ENCODE results near the gene FADS6. TPM values are rescaled to one million over a fixed set of nuclear protein-coding genes. Genes with fewer than 3 reads are reported as not detected.

Gene FADS6
- total and polyA plus RNA-seq, 2 experiments from 2014 or later, result 0.42 to 0.73 TPM

DNA sequence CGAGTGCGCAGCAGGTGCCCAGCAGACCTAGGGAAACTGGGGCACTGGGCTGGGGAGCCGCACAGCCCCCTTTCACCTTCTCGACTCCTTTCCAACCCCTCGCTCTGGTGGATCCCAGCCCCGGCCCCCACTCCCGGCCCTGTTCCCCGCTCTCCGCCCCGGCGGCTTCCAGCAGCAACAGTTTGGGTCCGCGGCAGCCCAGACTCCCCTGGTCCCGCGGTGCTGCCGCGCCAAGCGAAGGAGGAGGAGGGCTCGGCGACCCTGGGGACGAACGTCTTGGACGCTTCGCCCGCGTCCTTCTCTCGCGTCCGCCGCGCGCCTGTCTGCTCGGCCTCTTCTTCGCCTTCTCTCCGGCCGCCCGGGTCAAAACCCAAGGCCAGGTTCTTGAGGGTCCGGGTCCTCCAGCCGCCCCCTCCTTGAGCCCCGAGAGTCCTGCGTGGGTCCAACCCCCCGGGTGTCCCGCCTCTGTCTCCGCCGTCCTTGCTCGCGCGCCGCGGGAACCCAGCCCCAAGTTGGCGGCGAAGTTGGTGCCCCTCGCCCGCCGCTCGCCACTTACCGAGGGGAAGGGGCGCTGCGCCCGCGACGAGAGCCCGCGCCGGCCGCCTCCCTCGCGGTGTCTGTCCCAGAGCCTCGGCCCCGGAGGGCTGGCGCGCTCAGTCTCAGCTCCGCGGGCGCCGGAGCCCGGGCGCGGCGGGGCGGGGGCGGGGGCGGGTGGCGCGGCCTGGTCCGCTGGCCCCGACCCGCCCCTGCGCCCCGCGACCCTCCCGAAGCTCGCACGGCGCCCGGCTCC, 32.4 kb downstream of the FADS6 start:
- Mint-ChIP-seq H3K36me3 (ENCODE audit: low read depth) (peaks cover 11% of the 10 kb centered on the region; the same call in 2 of the 3 replicates), H3K9me3 (no peaks in the 10 kb centered on the region), H3K27me3 (ENCODE audit: insufficient read depth, low read depth, poor library complexity) (peaks cover 60% of the 10 kb centered on the region), H3K4me3 (peak overlapping the region; percentile 61; the same call in 2 of the 3 replicates), H3K27ac (no peak overlapping the region), H3K4me1 (peaks cover 12% of the 10 kb centered on the region)
- Histone ChIP-seq H3K4me2 (peak overlapping the region; percentile 84), H4K20me1 (replicated peaks; ENCODE audit: insufficient read depth) (no peaks in the 10 kb centered on the region; the same call in 1 of the 2 replicates), H2AFZ (peak overlapping the region; percentile 32; the same call in 1 of the 2 replicates), H3K4me3 (peak overlapping the region; percentile 60), H3F3A (replicated peaks; ENCODE audit: low read depth) (peaks cover 8% of the 10 kb centered on the region; the same call in 1 of the 2 replicates), H3K4me1 (ENCODE audit: insufficient read depth) (peaks cover 4% of the 10 kb centered on the region; the same call in 1 of the 2 replicates), H3K9me2 (ENCODE audit: insufficient read depth) (no peaks in the 10 kb centered on the region), H3K27ac (ENCODE audit: low read depth) (no peak overlapping the region), H3K27me3 (ENCODE audit: insufficient read depth) (peaks cover 63% of the 10 kb centered on the region), H3K79me2 (replicated peaks; ENCODE audit: insufficient read depth) (no peaks in the 10 kb centered on the region), H3K36me3 (ENCODE audit: insufficient read depth) (no peaks in the 10 kb centered on the region)
- TF ChIP-seq REST (IDR thresholded peaks at IDR 0.05; ENCODE audit: unreplicated experiment), result no peak
- TF ChIP-seq ETS1 (IDR thresholded peaks at IDR 0.05), result no peak
- no peak for TF ChIP-seq ZNF114 (CRISPR knock-in tag; IDR thresholded peaks at IDR 0.05)
- no peak for TF ChIP-seq CREB1 (CRISPR knock-in tag; IDR thresholded peaks at IDR 0.05; ENCODE audit: low read depth)
- peak; percentile 82 for TF ChIP-seq EZH2 (IDR thresholded peaks at IDR 0.05; ENCODE audit: low read depth, unreplicated experiment)
- ATAC-seq (peak; percentile 2), DNase-seq (ENCODE audit: low spot score) (peak; percentile 37)

- peak overlapping the region; percentile 84 for H3K4me2 ChIP-seq
- peak overlapping the region; percentile 66 for H3K4me3 Mint-ChIP-seq
- TF ChIP-seq ZNF462 (CRISPR knock-in tag; IDR thresholded peaks at IDR 0.05) (no peak), EZH2 (IDR thresholded peaks at IDR 0.05; ENCODE audit: low read depth, unreplicated experiment) (peak; percentile 78)
Measured at GRCh38 chr17:74860229-74860871, 33.1 kb downstream of the FADS6 start.

More at GRCh38 chr17:74860229-74860871, 33.1 kb downstream of the FADS6 start:
- no peaks in the 10 kb centered on the region for H3K9me2 ChIP-seq (ENCODE audit: insufficient read depth)
- Mint-ChIP-seq H3K27ac (no peak overlapping the region), H3K27me3 (ENCODE audit: insufficient read depth, low read depth, poor library complexity) (peaks cover 67% of the 10 kb centered on the region), H3K9me3 (no peaks in the 10 kb centered on the region), H3K4me1 (peaks cover 12% of the 10 kb centered on the region), H3K36me3 (ENCODE audit: low read depth) (peaks cover 11% of the 10 kb centered on the region; the same call in 2 of the 3 replicates)
- H3K79me2 ChIP-seq (replicated peaks; ENCODE audit: insufficient read depth), result no peaks in the 10 kb centered on the region
- H3K36me3 ChIP-seq (ENCODE audit: insufficient read depth), result no peaks in the 10 kb centered on the region
- H3K4me3 ChIP-seq, result peak overlapping the region; percentile 60
- DNase-seq (ENCODE audit: low spot score), result peak; percentile 52
- peaks cover 8% of the 10 kb centered on the region; the same call in 1 of the 2 replicates for H3F3A ChIP-seq (replicated peaks; ENCODE audit: low read depth)
- peaks cover 70% of the 10 kb centered on the region for H3K27me3 ChIP-seq (ENCODE audit: insufficient read depth)
- H3K27ac ChIP-seq (ENCODE audit: low read depth), result no peak overlapping the region
- no peaks in the 10 kb centered on the region; the same call in 1 of the 2 replicates for H4K20me1 ChIP-seq (replicated peaks; ENCODE audit: insufficient read depth)
- ATAC-seq, result peak; percentile 5
- H2AFZ ChIP-seq, result peak overlapping the region; percentile 32; the same call in 1 of the 2 replicates
- H3K4me1 ChIP-seq (ENCODE audit: insufficient read depth), result peaks cover 4% of the 10 kb centered on the region; the same call in 1 of the 2 replicates

Data from GM23338 (cell line).